Daoy (cell line): ENCODE data around the gene CCT7. TPM values are rescaled to one million over a fixed set of nuclear protein-coding genes. Genes with fewer than 3 reads are reported as not detected.

Experiments used
- DNase-seq: peaks from one replicate; pipeline ENCODE4 v3.0.0-alpha.2; 2015; ENCODE audit warnings: low read depth
- total RNA-seq: library from RNA; depleted of rRNA; stranded (reverse); fragments of >200 nt; shearing (Covaris generic); gene quantifications from 2 replicates; pipeline ENCODE4 v1.2.3, GENCODE V29; 2014; rRNA removed

CCT7 gene
- total RNA-seq, 1 experiment from 2014 or later, result 695 TPM

DNA sequence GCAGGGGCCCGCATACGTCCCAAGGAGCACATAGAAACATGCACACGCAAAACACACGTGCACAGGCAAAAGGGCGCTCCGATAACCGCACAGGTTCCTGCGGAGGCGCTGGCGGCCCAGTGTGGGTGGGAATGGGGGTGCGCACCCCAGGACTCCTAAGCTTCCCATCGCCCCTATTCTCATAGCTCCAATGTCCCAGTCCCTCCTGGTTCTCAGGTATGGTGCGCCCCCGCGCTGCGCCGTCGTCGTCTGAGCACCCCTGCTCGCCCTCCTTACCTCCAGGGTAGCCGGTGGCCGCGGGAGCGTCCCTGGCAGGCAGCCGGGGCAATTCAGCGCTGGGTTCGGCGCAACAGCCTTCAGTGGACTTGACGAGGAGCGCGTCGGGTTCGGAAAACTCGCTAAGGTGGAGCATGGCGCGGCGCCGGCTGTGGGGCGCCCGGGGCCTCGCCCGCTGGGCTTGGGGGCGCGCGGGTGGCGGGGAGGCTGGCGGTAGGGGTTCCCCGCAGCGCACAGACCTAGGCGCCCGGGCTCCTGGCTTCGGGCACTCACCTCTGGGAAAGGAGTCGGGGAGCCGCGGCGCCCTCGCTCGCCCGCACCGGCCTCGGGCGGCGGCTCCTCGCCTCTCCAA lies 58.9 kb downstream of the CCT7 start:
- DNase-seq, result no peak

DNA sequence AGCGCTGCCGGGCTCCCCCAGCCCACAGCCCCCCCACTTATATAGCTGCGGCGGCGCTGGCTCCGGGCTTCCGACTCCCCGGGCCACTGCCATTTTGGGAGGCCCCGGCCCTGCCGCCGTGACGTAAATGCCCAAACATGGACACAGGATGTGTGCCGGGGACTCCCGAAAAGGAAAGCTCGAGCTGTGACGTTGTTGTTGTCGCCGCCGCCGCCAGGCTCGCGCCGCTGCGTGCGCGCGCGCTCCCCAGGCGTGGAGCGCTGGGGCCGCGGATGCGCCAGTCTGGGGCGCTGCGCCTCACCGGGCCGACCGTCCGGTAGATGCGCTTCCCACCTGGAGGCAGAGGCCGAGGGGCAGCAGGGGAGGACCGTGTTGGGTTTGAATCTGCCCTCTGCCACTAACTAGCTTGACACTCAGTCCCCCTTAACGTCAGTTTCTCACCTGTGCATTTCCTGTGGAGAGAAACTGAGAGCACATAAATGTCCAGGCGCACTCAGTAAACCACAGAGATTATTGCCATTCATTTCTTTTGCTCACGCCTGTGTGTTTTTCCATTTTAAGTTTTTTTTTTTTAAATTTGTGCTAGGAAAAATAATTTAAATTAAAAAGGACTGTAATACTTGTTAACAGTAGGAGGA lies 59.5 kb downstream of the CCT7 start, which contains the start of gene EGR4:
Gene EGR4, minus strand, starts transcription at position 15 of the 638 bp plus-strand sequence. CDS start 231 bp downstream, outside the sequence.
- DNase-seq, result peak; percentile 37

DNA sequence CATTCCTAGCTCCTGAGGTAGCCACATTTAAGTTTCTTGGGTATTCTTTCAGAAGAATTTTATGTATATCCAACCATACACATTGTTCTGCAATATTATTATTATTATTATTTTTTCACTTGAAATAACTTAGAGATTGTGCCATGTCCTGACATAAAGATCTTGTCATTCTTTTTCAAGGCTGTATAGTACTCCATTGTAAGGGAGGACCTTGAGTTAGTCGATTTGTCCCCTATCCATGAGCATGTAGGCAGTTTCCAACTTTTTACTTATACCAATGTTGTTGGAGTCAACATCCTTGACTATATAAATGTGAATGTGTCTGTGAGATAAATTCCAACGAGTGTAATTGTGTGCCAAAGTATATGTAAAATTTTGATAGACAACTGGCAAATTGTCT lies 60.1 kb downstream of the CCT7 start:
- no peak for DNase-seq

DNA sequence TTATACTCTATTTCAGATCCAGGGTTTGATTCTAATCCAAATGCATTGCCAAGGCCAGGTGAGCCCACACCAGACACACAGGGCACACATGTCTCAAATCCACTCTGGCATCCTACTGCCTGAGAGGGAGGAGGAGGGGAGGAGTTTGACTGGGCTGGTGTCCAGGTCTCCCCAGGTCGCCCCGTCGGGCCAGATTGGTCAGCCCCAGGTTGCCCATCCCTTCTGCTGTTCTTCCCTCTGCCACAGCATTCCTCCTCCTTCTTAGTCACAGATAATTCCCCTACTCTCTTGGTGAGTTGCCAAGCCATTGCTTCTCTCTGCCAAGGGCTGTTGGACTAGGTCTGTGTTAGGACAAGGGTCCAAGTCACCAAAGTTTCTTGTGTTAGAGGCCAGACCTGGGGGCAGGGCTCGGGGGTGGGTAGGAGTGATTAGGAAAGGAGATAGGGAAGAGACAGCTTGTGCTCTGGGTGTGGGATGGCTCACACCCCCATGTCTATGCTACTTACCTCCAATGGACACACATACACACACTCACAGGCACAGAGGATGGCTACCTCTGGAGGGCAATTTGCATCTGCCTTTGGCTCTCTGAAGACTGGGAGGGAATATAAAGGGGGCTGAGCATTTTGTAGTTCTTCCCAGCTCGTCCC lies 61.8 kb downstream of the CCT7 start:
- peak; percentile 65 for DNase-seq

DNA sequence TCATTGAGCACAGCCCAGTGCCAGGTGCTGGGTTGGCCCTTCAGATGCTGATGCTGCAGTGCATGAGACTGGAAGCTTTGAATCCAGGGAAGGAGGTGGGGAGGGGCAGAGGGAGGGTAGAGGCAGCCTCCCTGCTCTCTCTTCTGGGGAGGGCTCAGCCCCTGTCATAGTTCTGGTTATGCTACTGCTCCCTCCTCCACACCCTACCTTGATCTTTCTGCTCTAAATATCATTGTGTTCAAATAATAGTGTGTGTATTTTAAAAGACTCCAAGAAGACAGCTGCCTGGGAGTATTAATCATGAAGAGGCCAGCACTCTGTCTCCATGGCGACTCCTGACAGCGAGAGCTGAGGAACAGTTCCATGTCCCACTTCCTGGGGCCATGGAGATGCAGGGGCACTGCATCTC lies 63.0 kb downstream of the CCT7 start:
- DNase-seq, result no peak

DNA sequence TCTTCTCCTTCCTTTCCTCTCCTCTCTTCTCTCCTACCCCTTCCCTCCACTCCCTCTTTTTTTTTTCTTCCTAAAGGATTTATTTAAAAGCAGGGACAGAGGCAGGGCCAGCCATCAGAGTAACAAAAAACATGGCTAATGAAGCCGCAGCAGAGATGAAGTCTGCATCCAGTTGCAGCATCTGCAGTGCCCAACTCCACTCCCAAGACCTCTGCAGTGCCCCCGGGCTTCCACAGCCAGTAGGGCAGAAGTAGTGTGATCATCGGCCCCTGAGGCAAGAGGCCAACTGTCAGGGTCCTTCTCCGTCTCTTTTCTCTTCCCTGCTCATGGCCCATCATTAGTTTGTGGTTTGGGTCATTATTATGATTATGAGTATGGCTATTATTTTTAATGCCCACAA lies 63.5 kb downstream of the CCT7 start:
- no peak for DNase-seq

DNA sequence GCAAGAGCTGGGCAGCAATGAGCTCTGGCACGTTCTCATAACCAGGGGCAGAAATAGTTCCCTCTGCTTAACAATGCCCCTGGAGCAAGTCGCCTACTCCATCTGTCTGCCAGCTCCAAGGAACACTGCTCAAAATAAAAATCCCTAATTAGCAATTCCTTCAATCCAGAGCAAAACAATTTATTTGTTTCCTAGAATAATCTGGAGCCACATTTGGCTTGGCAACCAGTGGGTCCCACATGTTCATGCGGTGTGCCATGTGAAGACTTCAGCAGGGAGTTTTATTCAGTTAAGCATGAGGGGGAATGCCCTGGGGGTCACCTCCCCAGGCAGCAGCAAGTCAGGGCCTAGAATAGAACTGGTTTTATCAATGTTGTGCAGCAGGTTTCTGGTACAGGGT lies 66.8 kb downstream of the CCT7 start:
- DNase-seq, result no peak

DNA sequence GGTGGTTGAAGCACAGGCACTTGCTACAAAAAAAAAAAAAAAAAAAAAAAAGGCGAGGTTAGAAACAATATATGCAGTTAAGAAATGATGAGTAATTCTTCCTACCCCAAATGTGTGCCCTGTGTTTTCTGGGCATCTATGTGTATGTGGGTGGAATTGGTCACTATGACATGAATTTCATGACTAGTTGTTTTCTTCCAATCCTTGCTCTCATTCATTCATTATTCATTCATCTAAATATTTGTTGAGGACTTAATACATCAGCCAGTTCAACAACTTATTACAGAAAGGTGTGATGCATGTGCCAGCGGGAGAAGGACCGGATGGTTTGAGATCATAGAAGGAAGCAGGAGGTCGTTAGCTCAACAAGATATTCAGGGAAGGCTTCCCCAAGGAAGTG lies 67.5 kb downstream of the CCT7 start:
- DNase-seq, result no peak

Other genes starting within 250 kb of the CCT7 start
- 10.2 and 11.0 TPM in 2 replicates for gene SFXN5, start 162.6 kb upstream of the CCT7 start, total RNA-seq
- 18.0 and 20.6 TPM in 2 replicates for gene RAB11FIP5, start 121.4 kb upstream of the CCT7 start, total RNA-seq
- not detected in 2 replicates for gene NOTO, start 31.7 kb upstream of the CCT7 start, total RNA-seq
- 31.5 and 31.9 TPM in 2 replicates for gene SMYD5, start 20.1 kb upstream of the CCT7 start, total RNA-seq
- 21.5 and 30.8 TPM in 2 replicates for gene PRADC1, start 1.1 kb upstream of the CCT7 start, total RNA-seq
- gene FBXO41, start 50.2 kb downstream of the CCT7 start, total RNA-seq, result 0.98 and 1.3 TPM in 2 replicates
- gene EGR4, start 59.2 kb downstream of the CCT7 start, total RNA-seq, result not detected in 2 replicates
- gene ALMS1, start 151.5 kb downstream of the CCT7 start, total RNA-seq, result 37.4 and 79.2 TPM in 2 replicates